ENCODE data around the gene LRP5.
A peak's percentile ranks its signal among the peaks of the same experiment; 100 is the strongest.

LRP5 gene

DNA sequence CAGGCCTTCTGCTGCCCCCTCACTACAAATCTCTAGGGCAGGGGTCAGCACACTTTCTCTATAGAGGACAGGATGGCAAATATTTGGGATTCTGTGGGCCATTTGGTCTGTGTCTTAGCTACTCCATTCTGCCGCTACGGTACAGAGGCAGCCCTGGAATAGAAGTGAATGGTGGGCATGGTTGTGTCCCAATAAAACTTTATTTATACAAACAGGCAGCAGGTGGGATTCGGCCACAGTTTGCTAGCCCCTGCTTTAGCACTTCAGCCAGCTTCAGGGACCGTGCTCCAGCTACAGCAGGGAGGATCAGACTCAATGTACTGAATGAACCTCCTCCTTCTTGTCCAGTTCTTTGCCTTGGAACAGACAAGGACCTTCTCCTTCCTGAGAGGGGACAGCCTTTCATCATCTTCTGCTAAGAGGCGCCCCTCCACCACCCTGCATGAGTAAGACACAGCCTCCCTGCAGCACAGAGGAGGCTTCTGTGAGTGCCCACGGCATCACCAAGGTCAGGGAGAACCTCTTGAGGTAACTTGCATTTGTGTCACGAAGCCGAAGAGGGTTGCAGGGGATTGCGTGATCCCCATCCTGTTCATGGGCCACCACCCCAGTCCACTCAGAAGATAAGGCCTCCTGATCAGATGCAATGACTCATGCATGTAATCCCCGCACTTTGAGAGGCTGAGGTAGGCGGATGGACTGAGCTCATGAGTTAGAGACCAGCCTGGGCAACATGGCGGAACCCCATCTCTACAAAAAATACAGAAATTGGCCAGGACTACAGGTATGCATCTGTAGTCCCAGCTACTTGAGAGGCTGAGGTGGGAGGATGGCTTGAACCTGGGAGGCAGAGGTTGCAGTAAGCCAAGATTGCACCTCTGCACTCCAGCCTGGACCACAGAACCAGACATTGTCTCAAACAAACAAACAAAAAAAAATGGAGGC lies 45.2 kb upstream of the LRP5 start:
- Histone ChIP-seq H3K27me3 (ENCODE audit: insufficient read depth, low read length, poor library complexity) (no peaks in the 10 kb centered on the region), H4K8ac (ENCODE audit: low read depth, low read length) (no peak overlapping the region)
- WGBS (ENCODE audit: extremely low coverage, insufficient coverage, low lambda C conversion rate): no CpG with 5 or more reads among the region's 12 CpGs

GRCh38 chr11:68267881-68268240 lies 44.5 kb upstream of the LRP5 start:
- WGBS (ENCODE audit: extremely low coverage, insufficient coverage, low lambda C conversion rate): no CpG with 5 or more reads among the region's 6 CpGs

More for the DNA sequence above, 45.2 kb upstream of the LRP5 start:
- peaks cover 3% of the 10 kb centered on the region for H3K4me1 ChIP-seq (ENCODE audit: control insufficient read depth, low read depth, low read length)
- no peak overlapping the region for H3K56ac ChIP-seq (ENCODE audit: low read length)
- H3K27ac ChIP-seq (ENCODE audit: low read depth, low read length): no peak overlapping the region
- H2AK5ac ChIP-seq (ENCODE audit: low read length): no peak overlapping the region
- no peak overlapping the region for H2BK15ac ChIP-seq (replicated peaks; ENCODE audit: low read depth)
- H3K36me3 ChIP-seq (ENCODE audit: control insufficient read depth, insufficient read depth, low read length): peaks cover 11% of the 10 kb centered on the region
- no peak overlapping the region for H3K23ac ChIP-seq (ENCODE audit: low read length)
- no peak overlapping the region for H2BK120ac ChIP-seq (ENCODE audit: low read depth, low read length)
- H3K9ac ChIP-seq (ENCODE audit: low read length): no peak overlapping the region
- H3K4ac ChIP-seq (ENCODE audit: low read depth, low read length): no peak overlapping the region
- no peak overlapping the region for H3K4me3 ChIP-seq (ENCODE audit: low read length)
- no peak overlapping the region for H4K5ac ChIP-seq (ENCODE audit: low read length)
- H3K4me2 ChIP-seq (ENCODE audit: low read length): no peak overlapping the region
- peaks cover 7% of the 10 kb centered on the region for H3K79me2 ChIP-seq (ENCODE audit: control insufficient read depth, insufficient read depth, low read length)
- peaks cover 10% of the 10 kb centered on the region for H3K79me1 ChIP-seq (ENCODE audit: low read length)
- H2BK5ac ChIP-seq (ENCODE audit: low read length): no peak overlapping the region
- H3K18ac ChIP-seq (ENCODE audit: low read length): no peak overlapping the region
- DNase-seq: no peak

GRCh38 chr11:68269414-68270081 lies 42.8 kb upstream of the LRP5 start:
- no peak overlapping the region for H3K4me3 ChIP-seq (ENCODE audit: low read length)

More at GRCh38 chr11:68267881-68268240, 44.5 kb upstream of the LRP5 start:
- Histone ChIP-seq H3K4me1 (ENCODE audit: control insufficient read depth, low read depth, low read length) (peaks cover 3% of the 10 kb centered on the region), H3K4me3 (ENCODE audit: low read length) (no peak overlapping the region), H3K79me2 (ENCODE audit: control insufficient read depth, insufficient read depth, low read length) (peaks cover 7% of the 10 kb centered on the region), H3K79me1 (ENCODE audit: low read length) (peaks cover 10% of the 10 kb centered on the region), H3K56ac (ENCODE audit: low read length) (no peak overlapping the region), H3K27ac (ENCODE audit: low read depth, low read length) (no peak overlapping the region), H3K4me2 (ENCODE audit: low read length) (no peak overlapping the region), H3K27me3 (ENCODE audit: insufficient read depth, low read length, poor library complexity) (no peaks in the 10 kb centered on the region), H3K36me3 (ENCODE audit: control insufficient read depth, insufficient read depth, low read length) (peaks cover 7% of the 10 kb centered on the region), H3K9ac (ENCODE audit: low read length) (no peak overlapping the region), H3K23ac (ENCODE audit: low read length) (no peak overlapping the region), H4K8ac (ENCODE audit: low read depth, low read length) (no peak overlapping the region), H4K5ac (ENCODE audit: low read length) (no peak overlapping the region), H2BK120ac (ENCODE audit: low read depth, low read length) (no peak overlapping the region), H2BK15ac (replicated peaks; ENCODE audit: low read depth) (no peak overlapping the region), H3K4ac (ENCODE audit: low read depth, low read length) (no peak overlapping the region), H3K18ac (ENCODE audit: low read length) (no peak overlapping the region), H2AK5ac (ENCODE audit: low read length) (no peak overlapping the region), H2BK5ac (ENCODE audit: low read length) (no peak overlapping the region)
- DNase-seq: no peak

DNA sequence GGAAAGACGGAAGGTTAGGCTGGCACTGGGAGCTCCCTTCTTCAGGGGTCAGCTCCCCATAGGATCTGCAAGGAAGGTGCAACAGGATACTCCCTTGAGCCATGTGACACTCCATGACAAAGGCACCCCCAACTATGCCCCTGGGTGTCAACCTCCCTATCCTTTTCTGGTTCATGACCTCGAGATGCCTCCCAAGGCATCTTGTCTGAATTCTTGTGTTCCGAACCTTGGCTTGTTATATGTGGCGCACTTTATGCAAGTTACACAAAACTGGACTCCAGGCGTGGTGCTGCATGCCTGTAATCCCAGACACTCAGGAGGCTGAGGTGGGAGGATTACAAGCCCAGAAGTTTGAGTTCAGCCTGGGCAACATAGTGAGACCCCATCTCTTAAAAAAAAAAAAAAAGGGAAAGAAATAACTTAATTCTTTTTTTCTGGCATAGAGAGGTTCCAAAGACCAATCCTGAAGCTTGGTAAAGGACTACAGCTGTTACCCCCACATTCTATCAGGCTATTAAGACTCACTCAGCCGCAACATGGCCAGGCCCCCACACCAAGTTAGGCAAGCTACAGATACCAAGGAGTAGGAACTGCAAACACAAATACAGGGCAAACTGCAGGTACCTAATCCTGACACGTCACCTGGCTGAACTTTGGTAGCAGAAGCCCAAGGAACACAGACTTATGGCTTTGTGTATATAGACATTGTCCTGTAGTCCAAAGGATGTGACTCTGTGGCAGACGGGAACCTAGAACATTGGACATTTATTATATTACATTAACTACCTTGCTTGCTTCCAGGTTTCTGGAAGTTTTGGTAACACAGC lies 42.0 kb upstream of the LRP5 start:
- H3K79me2 ChIP-seq (ENCODE audit: control insufficient read depth, insufficient read depth, low read length): peaks cover 7% of the 10 kb centered on the region
- H4K5ac ChIP-seq (ENCODE audit: low read length): no peak overlapping the region
- no peak overlapping the region for H3K18ac ChIP-seq (ENCODE audit: low read length)
- peaks cover 11% of the 10 kb centered on the region for H3K79me1 ChIP-seq (ENCODE audit: low read length)
- H2BK120ac ChIP-seq (ENCODE audit: low read depth, low read length): no peak overlapping the region
- H3K4me1 ChIP-seq (ENCODE audit: control insufficient read depth, low read depth, low read length): peaks cover 3% of the 10 kb centered on the region
- H3K4me3 ChIP-seq (ENCODE audit: low read length): no peak overlapping the region
- no peak overlapping the region for H3K4ac ChIP-seq (ENCODE audit: low read depth, low read length)
- no peak overlapping the region for H3K27ac ChIP-seq (ENCODE audit: low read depth, low read length)
- no peaks in the 10 kb centered on the region for H3K27me3 ChIP-seq (ENCODE audit: insufficient read depth, low read length, poor library complexity)
- H2BK15ac ChIP-seq (replicated peaks; ENCODE audit: low read depth): no peak overlapping the region
- no peak overlapping the region for H3K23ac ChIP-seq (ENCODE audit: low read length)
- H3K9ac ChIP-seq (ENCODE audit: low read length): peak overlapping the region; percentile 79
- no peak overlapping the region for H2AK5ac ChIP-seq (ENCODE audit: low read length)
- no peak overlapping the region for H4K8ac ChIP-seq (ENCODE audit: low read depth, low read length)
- H2BK5ac ChIP-seq (ENCODE audit: low read length): no peak overlapping the region
- H3K36me3 ChIP-seq (ENCODE audit: control insufficient read depth, insufficient read depth, low read length): peaks cover 4% of the 10 kb centered on the region
- peak overlapping the region; percentile 91 for H3K56ac ChIP-seq (ENCODE audit: low read length)
- no peak for DNase-seq
- no CpG with 5 or more reads among the region's 8 CpGs for WGBS (ENCODE audit: extremely low coverage, insufficient coverage, low lambda C conversion rate)
- H3K4me2 ChIP-seq (ENCODE audit: low read length): peak overlapping the region; percentile 23

More at GRCh38 chr11:68269414-68270081, 42.8 kb upstream of the LRP5 start:
- no peak overlapping the region for H3K56ac ChIP-seq (ENCODE audit: low read length)
- H2BK15ac ChIP-seq (replicated peaks; ENCODE audit: low read depth): no peak overlapping the region
- H3K9ac ChIP-seq (ENCODE audit: low read length): no peak overlapping the region
- no peak overlapping the region for H3K27ac ChIP-seq (ENCODE audit: low read depth, low read length)
- DNase-seq: peak; percentile 48
- H2BK120ac ChIP-seq (ENCODE audit: low read depth, low read length): no peak overlapping the region
- H3K27me3 ChIP-seq (ENCODE audit: insufficient read depth, low read length, poor library complexity): no peaks in the 10 kb centered on the region
- no peak overlapping the region for H3K23ac ChIP-seq (ENCODE audit: low read length)
- H3K18ac ChIP-seq (ENCODE audit: low read length): no peak overlapping the region
- H2BK5ac ChIP-seq (ENCODE audit: low read length): no peak overlapping the region
- H3K79me1 ChIP-seq (ENCODE audit: low read length): peaks cover 11% of the 10 kb centered on the region
- H3K36me3 ChIP-seq (ENCODE audit: control insufficient read depth, insufficient read depth, low read length): peaks cover 4% of the 10 kb centered on the region
- peaks cover 7% of the 10 kb centered on the region for H3K79me2 ChIP-seq (ENCODE audit: control insufficient read depth, insufficient read depth, low read length)
- H3K4me2 ChIP-seq (ENCODE audit: low read length): no peak overlapping the region
- no CpG with 5 or more reads among the region's 10 CpGs for WGBS (ENCODE audit: extremely low coverage, insufficient coverage, low lambda C conversion rate)
- H3K4ac ChIP-seq (ENCODE audit: low read depth, low read length): no peak overlapping the region
- no peak overlapping the region for H4K5ac ChIP-seq (ENCODE audit: low read length)
- no peak overlapping the region for H4K8ac ChIP-seq (ENCODE audit: low read depth, low read length)
- peaks cover 3% of the 10 kb centered on the region for H3K4me1 ChIP-seq (ENCODE audit: control insufficient read depth, low read depth, low read length)
- H2AK5ac ChIP-seq (ENCODE audit: low read length): no peak overlapping the region

GRCh38 chr11:68271023-68271780 lies 41.2 kb upstream of the LRP5 start:
- no CpG with 5 or more reads among the region's 23 CpGs for WGBS (ENCODE audit: extremely low coverage, insufficient coverage, low lambda C conversion rate)
- no peak overlapping the region for H4K8ac ChIP-seq (ENCODE audit: low read depth, low read length)

More at GRCh38 chr11:68271023-68271780, 41.2 kb upstream of the LRP5 start:
- H3K56ac ChIP-seq (ENCODE audit: low read length): peak overlapping the region; percentile 91
- H3K4me3 ChIP-seq (ENCODE audit: low read length): peak overlapping the region; percentile 83
- peak overlapping the region; percentile 12 for H3K27ac ChIP-seq (ENCODE audit: low read depth, low read length)
- H3K4me2 ChIP-seq (ENCODE audit: low read length): peak overlapping the region; percentile 63
- no peak overlapping the region for H2BK120ac ChIP-seq (ENCODE audit: low read depth, low read length)
- no peaks in the 10 kb centered on the region for H3K27me3 ChIP-seq (ENCODE audit: insufficient read depth, low read length, poor library complexity)
- no peak overlapping the region for H3K23ac ChIP-seq (ENCODE audit: low read length)
- no peak overlapping the region for H2BK15ac ChIP-seq (replicated peaks; ENCODE audit: low read depth)
- H3K18ac ChIP-seq (ENCODE audit: low read length): peak overlapping the region; percentile 41
- no peak overlapping the region for H2AK5ac ChIP-seq (ENCODE audit: low read length)
- peak overlapping the region; percentile 79 for H3K9ac ChIP-seq (ENCODE audit: low read length)
- H2BK5ac ChIP-seq (ENCODE audit: low read length): no peak overlapping the region
- no peak overlapping the region for H4K5ac ChIP-seq (ENCODE audit: low read length)
- H3K79me1 ChIP-seq (ENCODE audit: low read length): peaks cover 11% of the 10 kb centered on the region
- DNase-seq: peak; percentile 91
- peaks cover 4% of the 10 kb centered on the region for H3K36me3 ChIP-seq (ENCODE audit: control insufficient read depth, insufficient read depth, low read length)
- H3K79me2 ChIP-seq (ENCODE audit: control insufficient read depth, insufficient read depth, low read length): peaks cover 7% of the 10 kb centered on the region
- peak overlapping the region; percentile 7 for H3K4ac ChIP-seq (ENCODE audit: low read depth, low read length)
- peaks cover 3% of the 10 kb centered on the region for H3K4me1 ChIP-seq (ENCODE audit: control insufficient read depth, low read depth, low read length)
